Natural killer cell (primary cell): Measurements from ENCODE around the gene THNSL1. TPM values are rescaled to one million over a fixed set of nuclear protein-coding genes. Genes with fewer than 3 reads are reported as not detected.

Experiments
- ATAC-seq, 3 donors: fragments of 150-1000 bp in 2 of 3; fragments of 200-7000 bp in 1 of 3; cut with Tn5 transposase; 1 replicate in 1 of 3; 2 replicates in 2 of 3; pipeline ENCODE4 v1.10.0; 2021; ENCODE audit warnings: mild to moderate bottlenecking in 2 of 3, moderate library complexity in 2 of 3
- DNase-seq, 2 donors: peaks; one replicate each; pipeline versions ENCODE4 v3.0.0 to v3.0.0-alpha.2; 2013 to 2021; ENCODE audit warnings: mixed read lengths in 1 of 2
- H3K27ac ChIP-seq: one replicate; pipeline ENCODE4 v1.5.1; 2013; ENCODE audit warnings: mild to moderate bottlenecking, low read length
- H3K27me3 ChIP-seq: one replicate; pipeline ENCODE4 v1.6.1; 2013; ENCODE audit warnings: low read length; ENCODE audit not compliant: control insufficient read depth, insufficient read depth
- H3K36me3 ChIP-seq: one replicate; pipeline ENCODE4 v1.6.1; 2013; ENCODE audit warnings: low read length; ENCODE audit not compliant: control insufficient read depth, insufficient read depth
- H3K4me1 ChIP-seq: one replicate; pipeline ENCODE4 v1.6.1; 2013; ENCODE audit warnings: low read length; ENCODE audit not compliant: control insufficient read depth, insufficient read depth
- H3K4me3 ChIP-seq: one replicate; pipeline ENCODE4 v1.5.1; 2013; ENCODE audit warnings: low read length
- H3K9me3 ChIP-seq: one replicate; pipeline ENCODE4 v1.6.1; 2013; ENCODE audit warnings: low read length; ENCODE audit not compliant: control insufficient read depth, insufficient read depth
- H3K27ac Mint-ChIP-seq, 2 donors: one replicate each; pipeline ENCODE4 v1.8.0; 2022; ENCODE audit warnings: mild to moderate bottlenecking in 2 of 2, mixed read lengths in 2 of 2, moderate library complexity in 1 of 2
- H3K27me3 Mint-ChIP-seq, 2 donors: one replicate each; pipeline ENCODE4 v1.8.0; 2022; ENCODE audit warnings: low read depth in 2 of 2, mixed read lengths in 2 of 2
- H3K36me3 Mint-ChIP-seq: one replicate; pipeline ENCODE4 v1.8.0; 2022; ENCODE audit warnings: mixed read lengths
- H3K4me1 Mint-ChIP-seq, 2 donors: one replicate each; pipeline ENCODE4 v1.8.0; 2022; ENCODE audit warnings: mixed read lengths in 2 of 2
- H3K4me3 Mint-ChIP-seq: one replicate; pipeline ENCODE4 v1.8.0; 2022; ENCODE audit warnings: mild to moderate bottlenecking, moderate library complexity, mixed read lengths
- H3K9me3 Mint-ChIP-seq, 2 donors: one replicate each; pipeline ENCODE4 v1.8.0; 2022; ENCODE audit warnings: mixed read lengths in 2 of 2
- WGBS: methylation state at CpG from one replicate; pipeline ENCODE4 v1.1.7; 2013; ENCODE audit warnings: missing lambda C conversion rate; ENCODE audit not compliant: insufficient coverage; 5-methylcytosine and 5-hydroxymethylcytosine counted together
- intact Hi-C: fragments of 100-400 bp; cut with micrococcal nuclease; formaldehyde crosslinking; loops from one replicate; pipeline ENCODE4 v1.14.2; 2022
- total RNA-seq, 4 donors: library from RNA; stranded (reverse); fragments of 120-200 nt in 1 of 4; gene quantifications; one replicate each; pipeline versions ENCODE4 v1.2.3 to v1.2.4, GENCODE V29; 2013 to 2022
- TF ChIP-seq, protein P1 (sequence below): fragments of 200-600 bp; IDR thresholded peaks from one replicate; pipeline ENCODE4 v1.8.0; 2022; ENCODE audit warnings: antibody characterized with exemption

Gene THNSL1
- total RNA-seq, 3 donors from 2014 or later (not counting 1 experiment from before 2014, with no cell fraction given): 1.2 to 2.9 (median 2.3) TPM

DNA sequence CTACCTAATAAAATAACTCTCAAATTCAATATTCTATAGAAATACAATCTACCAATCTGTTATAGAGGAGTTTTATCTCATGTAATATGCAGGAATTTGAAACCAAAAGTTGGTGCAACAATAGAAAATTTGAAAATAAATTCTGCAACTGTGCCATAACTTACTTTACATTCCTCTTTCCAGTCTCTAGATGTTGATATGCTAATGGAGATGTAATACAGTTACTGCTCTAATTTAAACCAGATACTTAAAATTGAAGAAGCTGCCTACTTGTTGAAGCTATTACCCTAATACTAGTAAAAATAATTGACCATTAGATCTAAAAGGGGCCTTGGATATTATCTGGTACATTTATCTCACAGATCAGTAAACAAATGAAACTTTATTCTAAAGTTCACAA lies 1.8 kb upstream of the THNSL1 start:
- Mint-ChIP-seq H3K4me3 (peak overlapping the region; percentile 15), H3K27ac (peak overlapping the region; percentile 53 to 58), H3K4me1 (peaks cover 20 to 21% of the 10 kb centered on the region in 2 donors), H3K9me3 (no peaks in the 10 kb centered on the region), H3K27me3 (no peaks in the 10 kb centered on the region), H3K36me3 (no peaks in the 10 kb centered on the region)
- Histone ChIP-seq H3K36me3 (no peaks in the 10 kb centered on the region), H3K9me3 (no peaks in the 10 kb centered on the region), H3K27me3 (no peaks in the 10 kb centered on the region), H3K4me3 (no peak overlapping the region), H3K4me1 (peaks cover 8% of the 10 kb centered on the region), H3K27ac (no peak overlapping the region)
- DNase-seq (no peak), ATAC-seq (no peak)
- TF ChIP-seq, protein P1, sequence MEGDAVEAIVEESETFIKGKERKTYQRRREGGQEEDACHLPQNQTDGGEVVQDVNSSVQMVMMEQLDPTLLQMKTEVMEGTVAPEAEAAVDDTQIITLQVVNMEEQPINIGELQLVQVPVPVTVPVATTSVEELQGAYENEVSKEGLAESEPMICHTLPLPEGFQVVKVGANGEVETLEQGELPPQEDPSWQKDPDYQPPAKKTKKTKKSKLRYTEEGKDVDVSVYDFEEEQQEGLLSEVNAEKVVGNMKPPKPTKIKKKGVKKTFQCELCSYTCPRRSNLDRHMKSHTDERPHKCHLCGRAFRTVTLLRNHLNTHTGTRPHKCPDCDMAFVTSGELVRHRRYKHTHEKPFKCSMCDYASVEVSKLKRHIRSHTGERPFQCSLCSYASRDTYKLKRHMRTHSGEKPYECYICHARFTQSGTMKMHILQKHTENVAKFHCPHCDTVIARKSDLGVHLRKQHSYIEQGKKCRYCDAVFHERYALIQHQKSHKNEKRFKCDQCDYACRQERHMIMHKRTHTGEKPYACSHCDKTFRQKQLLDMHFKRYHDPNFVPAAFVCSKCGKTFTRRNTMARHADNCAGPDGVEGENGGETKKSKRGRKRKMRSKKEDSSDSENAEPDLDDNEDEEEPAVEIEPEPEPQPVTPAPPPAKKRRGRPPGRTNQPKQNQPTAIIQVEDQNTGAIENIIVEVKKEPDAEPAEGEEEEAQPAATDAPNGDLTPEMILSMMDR: no peak
- intact Hi-C loops: no loop called here

GRCh38 chr10:25015828-25016375 lies 510 bp upstream of the THNSL1 start, which contains the start of gene ENKUR:
ENKUR (minus strand) TSS chr10:25016158; CDS start chr10:25015936, 222 bp downstream.
- TF ChIP-seq, protein P1: no peak
- H3K4me3 ChIP-seq: peak within 1 kb of the TSS; percentile 56
- 0% methylated on average over 16 of the region's 16 CpGs for WGBS
- no peaks in the 10 kb centered on the region for H3K9me3 Mint-ChIP-seq
- no peaks in the 10 kb centered on the region for H3K9me3 ChIP-seq
- peak within 1 kb of the TSS; percentile 80 for H3K27ac ChIP-seq
- ATAC-seq (peak; percentile 53 to 71 (median 56)), DNase-seq (peak; percentile 92 to 99)
- intact Hi-C loops: loop anchor here (1.0 kb wide), 2 partner anchors 129 to 292 kb away; no protein-coding TSS in a partner anchor
- H3K36me3 Mint-ChIP-seq: no peaks in the 10 kb centered on the region
- peak within 1 kb of the TSS; percentile 95 to 99 for H3K27ac Mint-ChIP-seq
- H3K4me1 ChIP-seq: peaks cover 8% of the 10 kb centered on the region
- H3K4me3 Mint-ChIP-seq: peak within 1 kb of the TSS; percentile 98
- H3K27me3 Mint-ChIP-seq: no peaks in the 10 kb centered on the region
- H3K36me3 ChIP-seq: no peaks in the 10 kb centered on the region
- H3K4me1 Mint-ChIP-seq: peaks cover 20 to 21% of the 10 kb centered on the region in 2 donors
- no peaks in the 10 kb centered on the region for H3K27me3 ChIP-seq

DNA sequence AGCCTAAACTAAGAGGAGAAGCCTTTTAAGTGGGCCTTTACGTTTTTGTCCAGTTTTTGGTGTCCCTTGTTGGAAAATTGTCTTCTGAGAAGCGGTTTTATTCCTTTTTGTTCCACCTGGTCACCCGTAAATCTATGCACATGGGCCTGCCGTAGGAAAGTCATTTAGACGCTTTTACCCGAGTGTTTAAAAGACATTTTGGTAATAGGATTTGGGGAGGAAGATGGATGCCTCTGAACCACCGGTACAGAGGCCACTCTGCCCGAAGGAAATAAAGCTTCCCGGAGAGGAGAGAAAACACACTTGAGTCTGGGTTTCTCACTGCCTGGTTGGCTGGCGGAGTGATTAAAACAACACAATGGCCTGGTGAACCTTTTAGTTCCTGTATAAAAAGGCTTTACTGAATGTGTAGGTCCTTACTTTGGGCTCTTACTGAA lies 760 bp downstream of the THNSL1 start:
- Histone ChIP-seq H3K36me3 (no peaks in the 10 kb centered on the region), H3K9me3 (no peaks in the 10 kb centered on the region), H3K27ac (peak overlapping the region; percentile 73), H3K4me3 (peak overlapping the region; percentile 56), H3K4me1 (peaks cover 8% of the 10 kb centered on the region), H3K27me3 (no peaks in the 10 kb centered on the region)
- Mint-ChIP-seq H3K27me3 (no peaks in the 10 kb centered on the region), H3K4me3 (peak overlapping the region; percentile 98), H3K36me3 (no peaks in the 10 kb centered on the region), H3K27ac (peak overlapping the region; percentile 95 to 99), H3K4me1 (peaks cover 20 to 21% of the 10 kb centered on the region in 2 donors), H3K9me3 (no peaks in the 10 kb centered on the region)
- intact Hi-C loops: no loop called here
- DNase-seq: peak in 1 of 2 donors; percentile 15
- ATAC-seq: no peak
- 2% methylated on average over 10 of the region's 10 CpGs for WGBS
- TF ChIP-seq, protein P1: no peak

DNA sequence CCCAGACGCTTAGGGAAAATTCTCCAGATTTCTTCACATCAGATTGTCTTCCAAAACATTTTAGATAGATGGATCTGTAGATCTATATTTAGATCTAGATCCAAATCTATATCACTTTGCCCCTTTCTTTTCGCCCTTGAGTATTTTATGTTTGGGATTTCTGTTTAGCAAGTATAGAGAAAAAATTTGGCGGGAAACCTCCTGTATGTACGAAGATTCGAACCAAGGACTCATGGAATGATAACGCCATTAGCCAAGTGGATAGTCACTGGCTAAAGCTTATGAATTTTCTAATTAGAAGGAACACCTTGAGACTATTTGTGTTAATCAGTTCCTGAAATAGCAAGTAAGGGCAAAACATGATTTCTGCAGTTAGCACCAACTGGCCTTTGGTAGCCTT lies 1.2 kb downstream of the THNSL1 start:
- H3K27ac ChIP-seq: peak overlapping the region; percentile 73
- H3K4me3 Mint-ChIP-seq: peak overlapping the region; percentile 98
- H3K4me3 ChIP-seq: no peak overlapping the region
- H3K36me3 Mint-ChIP-seq: no peaks in the 10 kb centered on the region
- TF ChIP-seq, protein P1: no peak
- H3K27me3 ChIP-seq: no peaks in the 10 kb centered on the region
- DNase-seq (peak in 1 of 2 donors; percentile 4), ATAC-seq (no peak)
- no peaks in the 10 kb centered on the region for H3K27me3 Mint-ChIP-seq
- H3K9me3 ChIP-seq: no peaks in the 10 kb centered on the region
- intact Hi-C loops: no loop called here
- no peaks in the 10 kb centered on the region for H3K36me3 ChIP-seq
- H3K4me1 Mint-ChIP-seq: peaks cover 20 to 21% of the 10 kb centered on the region in 2 donors
- peaks cover 8% of the 10 kb centered on the region for H3K4me1 ChIP-seq
- WGBS: over 99% methylated on average over 5 of the region's 6 CpGs
- H3K27ac Mint-ChIP-seq: peak overlapping the region; percentile 95 to 99
- no peaks in the 10 kb centered on the region for H3K9me3 Mint-ChIP-seq
